ENCODE data around the gene ERCC5.

Gene ERCC5

DNA sequence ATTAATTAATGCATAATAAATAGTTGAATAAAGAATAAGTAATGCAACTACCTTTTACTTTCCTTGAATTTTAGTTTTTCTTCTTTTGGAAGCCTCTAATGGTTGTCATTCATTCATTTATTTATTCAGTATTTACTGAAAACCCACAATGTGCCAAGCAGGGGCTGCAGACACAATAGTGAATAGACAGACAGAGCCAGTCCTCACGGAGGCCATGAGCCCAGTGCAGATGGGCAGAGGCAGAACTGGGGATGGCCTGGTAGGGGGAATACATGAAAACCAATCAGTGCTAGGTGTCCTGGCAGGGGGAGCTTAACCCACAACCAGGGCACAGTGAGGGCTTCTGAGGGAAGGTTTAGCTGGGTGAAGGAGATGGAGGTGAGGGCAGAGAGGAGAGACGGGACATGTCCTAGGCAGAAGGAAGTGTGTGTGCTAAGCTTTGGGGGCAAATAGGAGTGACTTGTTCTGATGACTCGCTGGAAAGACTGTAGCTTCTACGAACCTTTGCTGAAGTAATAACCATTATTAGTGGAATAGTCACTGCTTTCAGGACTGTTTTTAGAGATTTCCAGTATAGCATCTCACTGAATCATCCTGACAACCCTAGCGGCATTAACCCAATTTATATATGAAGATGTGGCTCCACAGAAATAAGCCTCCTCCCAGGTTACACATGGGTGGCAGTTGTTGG, 55.9 kb downstream of the ERCC5 start:
- TF ChIP-seq, protein P1, sequence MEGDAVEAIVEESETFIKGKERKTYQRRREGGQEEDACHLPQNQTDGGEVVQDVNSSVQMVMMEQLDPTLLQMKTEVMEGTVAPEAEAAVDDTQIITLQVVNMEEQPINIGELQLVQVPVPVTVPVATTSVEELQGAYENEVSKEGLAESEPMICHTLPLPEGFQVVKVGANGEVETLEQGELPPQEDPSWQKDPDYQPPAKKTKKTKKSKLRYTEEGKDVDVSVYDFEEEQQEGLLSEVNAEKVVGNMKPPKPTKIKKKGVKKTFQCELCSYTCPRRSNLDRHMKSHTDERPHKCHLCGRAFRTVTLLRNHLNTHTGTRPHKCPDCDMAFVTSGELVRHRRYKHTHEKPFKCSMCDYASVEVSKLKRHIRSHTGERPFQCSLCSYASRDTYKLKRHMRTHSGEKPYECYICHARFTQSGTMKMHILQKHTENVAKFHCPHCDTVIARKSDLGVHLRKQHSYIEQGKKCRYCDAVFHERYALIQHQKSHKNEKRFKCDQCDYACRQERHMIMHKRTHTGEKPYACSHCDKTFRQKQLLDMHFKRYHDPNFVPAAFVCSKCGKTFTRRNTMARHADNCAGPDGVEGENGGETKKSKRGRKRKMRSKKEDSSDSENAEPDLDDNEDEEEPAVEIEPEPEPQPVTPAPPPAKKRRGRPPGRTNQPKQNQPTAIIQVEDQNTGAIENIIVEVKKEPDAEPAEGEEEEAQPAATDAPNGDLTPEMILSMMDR (IDR thresholded peaks at IDR 0.05; ENCODE audit: insufficient read depth, low read depth, low read length, missing control alignments): no peak
- no peak for DNase-seq (ENCODE audit: low read depth)
- H3K4me3 ChIP-seq (ENCODE audit: low read depth, low read length): no peak overlapping the region

DNA sequence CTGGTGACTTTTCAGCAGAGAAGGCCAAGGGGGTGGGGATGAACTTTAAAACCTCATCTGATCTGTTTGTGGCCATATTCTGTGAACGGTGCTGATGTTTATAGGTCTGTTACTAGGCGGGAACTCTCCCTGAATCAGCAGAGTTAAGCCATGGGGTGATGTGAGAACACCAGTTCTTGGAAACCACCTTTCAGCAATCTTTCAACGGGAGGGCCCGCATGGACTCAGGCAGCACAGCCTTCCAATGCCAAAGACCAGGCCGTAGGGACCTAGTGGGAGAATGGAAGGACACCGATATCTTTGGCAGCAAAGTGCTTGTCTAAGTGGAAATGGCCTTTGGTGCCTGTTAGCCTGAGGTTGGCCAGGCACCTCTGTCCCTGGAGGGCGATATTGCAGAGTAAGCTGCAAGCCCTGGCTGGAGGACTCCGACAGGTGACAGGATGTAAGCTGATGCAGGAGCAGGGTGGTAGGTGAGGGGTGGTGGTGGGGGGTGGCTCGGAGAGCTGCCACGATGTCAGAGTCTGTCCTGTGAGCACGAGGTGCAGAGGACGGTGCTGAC, 57.0 kb downstream of the ERCC5 start:
- no peak overlapping the region for H3K4me3 ChIP-seq (ENCODE audit: low read depth, low read length)
- TF ChIP-seq, protein P1 (IDR thresholded peaks at IDR 0.05; ENCODE audit: insufficient read depth, low read depth, low read length, missing control alignments): no peak
- DNase-seq (ENCODE audit: low read depth): no peak

DNA sequence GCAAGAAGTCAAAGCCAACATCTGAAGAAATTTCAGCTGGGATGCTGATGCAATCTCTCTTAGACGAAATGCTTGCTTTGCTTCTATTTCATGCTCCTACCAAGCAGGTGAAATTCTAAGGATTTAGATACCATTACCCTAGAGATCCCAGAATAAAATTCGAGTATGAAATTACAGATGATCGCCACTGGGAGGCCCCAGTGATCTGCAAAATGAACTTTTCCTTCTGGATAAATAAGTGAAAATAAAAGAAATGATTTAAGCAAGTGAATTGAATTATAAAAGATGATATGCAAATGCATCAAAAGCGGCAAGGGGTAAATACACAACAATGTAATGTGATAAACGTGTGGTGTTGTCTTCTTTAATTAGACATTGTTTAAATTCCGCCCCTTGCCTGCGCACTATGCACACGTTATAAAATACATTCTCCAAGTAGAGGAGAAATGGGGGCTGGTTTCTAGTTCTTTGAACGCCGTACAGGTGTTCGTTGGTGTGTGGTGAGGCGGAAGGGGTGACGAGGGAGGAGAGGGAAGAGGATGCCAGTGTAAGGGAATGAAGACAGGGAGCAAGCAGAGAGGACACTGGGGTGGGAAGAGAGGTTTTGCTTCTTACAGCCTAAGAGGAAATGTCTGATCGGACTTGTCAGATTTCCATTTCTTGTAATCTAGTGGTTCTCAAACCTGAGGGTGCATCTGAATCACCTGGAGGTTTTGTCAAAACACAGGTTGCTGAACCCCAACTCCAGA, 58.0 kb downstream of the ERCC5 start:
- TF ChIP-seq, protein P1 (IDR thresholded peaks at IDR 0.05; ENCODE audit: insufficient read depth, low read depth, low read length, missing control alignments): peak; percentile 42
- peak; percentile 38 for DNase-seq (ENCODE audit: low read depth)
- H3K4me3 ChIP-seq (ENCODE audit: low read depth, low read length): no peak overlapping the region

DNA sequence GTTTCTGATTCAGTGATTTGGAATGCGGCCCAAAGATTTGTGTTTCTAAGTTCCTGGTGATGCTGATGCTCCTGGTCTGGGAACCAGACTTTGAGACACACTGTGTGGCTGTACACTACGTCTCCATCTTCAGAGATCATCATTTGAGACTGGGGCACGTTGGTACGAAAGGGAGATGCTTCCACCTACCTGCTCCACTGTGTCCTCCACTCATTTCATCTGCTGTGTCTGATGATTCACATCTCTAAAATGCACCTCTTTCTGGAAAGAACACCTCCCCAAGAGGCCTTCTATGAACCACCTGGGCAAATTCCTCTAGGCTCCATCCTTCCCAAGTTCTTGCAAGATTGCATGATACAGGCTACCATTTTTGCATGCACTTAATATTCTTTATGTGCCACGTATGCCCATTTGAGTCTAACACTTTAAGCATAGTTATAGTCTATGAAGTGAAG, 58.6 kb downstream of the ERCC5 start:
- TF ChIP-seq, protein P1 (IDR thresholded peaks at IDR 0.05; ENCODE audit: insufficient read depth, low read depth, low read length, missing control alignments): no peak
- H3K4me3 ChIP-seq (ENCODE audit: low read depth, low read length): no peak overlapping the region
- DNase-seq (ENCODE audit: low read depth): no peak

DNA sequence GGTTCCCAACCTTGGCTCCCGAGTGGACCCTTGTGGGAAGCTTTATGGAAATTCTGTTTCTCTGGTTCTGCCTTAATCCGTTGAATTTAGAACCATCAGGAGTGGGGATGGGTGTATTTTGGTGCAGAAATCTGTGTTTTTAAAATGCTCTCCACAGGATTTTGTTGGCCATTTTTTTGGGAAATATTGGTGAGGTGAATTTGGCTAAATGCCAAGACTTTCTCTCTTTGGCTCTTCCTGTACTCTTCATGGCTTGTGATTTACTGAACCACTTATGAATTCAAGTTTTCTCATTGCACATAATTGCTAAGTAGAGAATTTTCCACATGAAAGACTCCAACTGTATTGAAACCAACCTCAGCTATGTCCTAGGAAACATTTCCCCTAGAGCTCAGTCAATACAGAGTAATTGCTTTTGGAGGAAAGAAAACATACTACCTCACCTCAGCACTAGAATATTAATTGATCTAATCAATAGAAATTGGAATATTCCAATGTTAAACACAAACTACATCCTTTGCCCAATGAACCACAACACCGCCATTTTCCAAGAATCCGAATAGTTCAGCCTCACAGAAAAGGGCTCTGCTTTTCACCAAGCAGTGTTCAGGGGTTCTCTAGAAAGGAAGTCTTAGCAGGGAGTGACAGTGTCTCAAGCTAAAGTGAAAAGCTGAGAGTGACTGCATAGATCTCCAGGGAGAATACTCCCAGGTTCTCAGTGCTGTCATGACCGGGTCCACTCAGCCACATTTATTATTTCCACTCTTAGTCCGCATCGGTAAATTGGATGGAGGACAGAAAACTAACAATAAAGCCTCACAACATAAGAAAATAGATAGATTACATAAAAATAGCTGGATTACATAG, 60.3 kb downstream of the ERCC5 start:
- H3K4me3 ChIP-seq (ENCODE audit: low read depth, low read length): no peak overlapping the region
- TF ChIP-seq, protein P1 (IDR thresholded peaks at IDR 0.05; ENCODE audit: insufficient read depth, low read depth, low read length, missing control alignments): no peak
- DNase-seq (ENCODE audit: low read depth): no peak

DNA sequence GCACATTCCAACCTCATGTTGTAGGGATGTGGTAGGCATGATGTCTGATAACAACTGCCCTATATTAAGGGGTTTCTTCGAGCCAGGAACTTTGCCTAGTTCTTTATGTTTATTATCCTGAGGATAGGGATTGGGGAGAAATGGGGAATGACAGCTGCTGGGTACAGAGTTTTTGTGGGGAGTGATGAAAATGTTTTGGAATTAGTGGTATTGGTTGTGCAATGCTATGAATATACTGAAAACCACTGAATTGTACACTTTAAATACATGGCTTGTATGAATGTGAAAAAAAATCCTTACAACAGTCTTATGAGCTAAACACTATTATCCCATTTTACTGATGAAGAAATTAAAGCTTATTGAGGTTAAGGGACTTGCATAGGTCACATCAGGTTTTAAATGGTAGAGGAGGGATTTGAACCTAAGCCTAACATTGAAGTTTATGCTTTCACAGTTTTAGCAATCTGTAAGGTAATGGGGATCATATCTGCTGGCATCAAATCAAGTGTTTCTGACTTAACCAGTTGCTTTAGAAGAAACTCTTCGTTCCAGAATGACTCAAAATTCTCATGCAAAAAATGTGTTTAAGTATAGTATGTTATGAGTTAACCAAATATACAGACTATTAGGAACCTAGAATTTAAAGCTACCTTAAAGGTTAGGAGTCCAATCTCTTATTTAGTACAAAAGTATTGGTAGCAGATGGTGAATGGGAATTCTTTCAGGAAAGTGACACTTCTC, 61.4 kb downstream of the ERCC5 start:
- TF ChIP-seq, protein P1 (IDR thresholded peaks at IDR 0.05; ENCODE audit: insufficient read depth, low read depth, low read length, missing control alignments): no peak
- DNase-seq (ENCODE audit: low read depth): peak; percentile 56
- no peak overlapping the region for H3K4me3 ChIP-seq (ENCODE audit: low read depth, low read length)
